GM12801 (cell line): ENCODE measurements around the gene PAPOLA.

Experiments
- TF ChIP-seq, protein P1 (sequence below): IDR thresholded peaks from one replicate; pipeline ENCODE4 v1.5.1; 2011; ENCODE audit warnings: control low read depth; ENCODE audit not compliant: insufficient read length; ENCODE audit errors: extremely low read depth

Gene PAPOLA

DNA sequence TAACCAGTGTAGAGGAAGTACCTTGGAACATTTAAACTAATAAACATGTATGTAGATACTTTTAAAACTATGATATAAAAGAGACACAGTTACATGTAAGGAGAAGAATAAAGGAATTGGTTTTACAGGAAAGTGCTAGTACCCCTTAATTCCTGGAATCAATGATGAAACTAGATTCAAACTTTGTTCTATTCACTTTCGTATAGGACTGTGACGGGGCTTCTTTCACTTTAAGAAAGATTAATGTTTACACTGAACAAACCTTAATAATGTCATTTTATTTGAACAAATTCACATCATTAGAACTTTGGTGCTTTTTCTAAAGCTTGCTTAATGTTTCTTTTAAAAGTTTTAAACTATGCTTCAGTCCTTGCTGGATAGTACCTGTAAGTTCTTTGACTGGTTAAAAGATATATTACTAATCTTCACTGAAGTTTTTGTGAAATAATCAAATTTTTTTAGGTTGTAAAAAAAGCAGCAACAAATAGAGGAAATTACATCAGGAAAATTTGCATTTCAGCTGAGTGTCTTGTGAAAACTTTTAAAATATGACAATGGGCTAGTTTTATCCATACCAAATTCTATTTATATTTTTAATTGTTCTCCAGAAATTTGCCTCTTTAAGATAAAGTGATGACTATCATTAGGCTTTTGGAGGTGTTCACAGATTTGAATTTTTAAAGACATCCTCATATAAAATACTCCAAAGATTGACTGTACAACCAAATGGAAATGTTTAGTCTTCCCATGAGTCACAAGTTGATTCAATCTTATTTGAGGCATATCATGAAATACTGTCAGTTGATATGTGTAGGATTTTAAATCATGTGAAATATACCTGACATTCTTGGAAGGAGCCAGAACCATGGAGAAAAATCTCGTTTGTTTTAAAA, 36.2 kb downstream of the PAPOLA start:
- TF ChIP-seq, protein P1, sequence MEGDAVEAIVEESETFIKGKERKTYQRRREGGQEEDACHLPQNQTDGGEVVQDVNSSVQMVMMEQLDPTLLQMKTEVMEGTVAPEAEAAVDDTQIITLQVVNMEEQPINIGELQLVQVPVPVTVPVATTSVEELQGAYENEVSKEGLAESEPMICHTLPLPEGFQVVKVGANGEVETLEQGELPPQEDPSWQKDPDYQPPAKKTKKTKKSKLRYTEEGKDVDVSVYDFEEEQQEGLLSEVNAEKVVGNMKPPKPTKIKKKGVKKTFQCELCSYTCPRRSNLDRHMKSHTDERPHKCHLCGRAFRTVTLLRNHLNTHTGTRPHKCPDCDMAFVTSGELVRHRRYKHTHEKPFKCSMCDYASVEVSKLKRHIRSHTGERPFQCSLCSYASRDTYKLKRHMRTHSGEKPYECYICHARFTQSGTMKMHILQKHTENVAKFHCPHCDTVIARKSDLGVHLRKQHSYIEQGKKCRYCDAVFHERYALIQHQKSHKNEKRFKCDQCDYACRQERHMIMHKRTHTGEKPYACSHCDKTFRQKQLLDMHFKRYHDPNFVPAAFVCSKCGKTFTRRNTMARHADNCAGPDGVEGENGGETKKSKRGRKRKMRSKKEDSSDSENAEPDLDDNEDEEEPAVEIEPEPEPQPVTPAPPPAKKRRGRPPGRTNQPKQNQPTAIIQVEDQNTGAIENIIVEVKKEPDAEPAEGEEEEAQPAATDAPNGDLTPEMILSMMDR = no peak

DNA sequence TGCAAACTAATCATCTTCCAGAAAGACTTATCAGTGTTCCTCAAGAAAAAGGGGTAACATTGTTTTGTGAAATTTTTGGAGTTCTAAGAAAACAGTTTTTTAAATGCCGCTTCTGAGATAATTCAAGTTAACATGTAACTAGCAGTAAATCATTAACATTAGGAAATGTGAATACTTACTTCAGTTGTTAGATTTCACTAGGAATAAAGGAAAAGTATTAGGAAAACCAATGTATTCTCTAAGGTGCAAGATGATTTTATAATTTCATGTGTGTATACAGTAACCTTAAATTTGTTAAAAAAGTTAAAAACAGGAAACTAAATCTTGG, 36.8 kb downstream of the PAPOLA start:
- TF ChIP-seq, protein P1 = no peak

DNA sequence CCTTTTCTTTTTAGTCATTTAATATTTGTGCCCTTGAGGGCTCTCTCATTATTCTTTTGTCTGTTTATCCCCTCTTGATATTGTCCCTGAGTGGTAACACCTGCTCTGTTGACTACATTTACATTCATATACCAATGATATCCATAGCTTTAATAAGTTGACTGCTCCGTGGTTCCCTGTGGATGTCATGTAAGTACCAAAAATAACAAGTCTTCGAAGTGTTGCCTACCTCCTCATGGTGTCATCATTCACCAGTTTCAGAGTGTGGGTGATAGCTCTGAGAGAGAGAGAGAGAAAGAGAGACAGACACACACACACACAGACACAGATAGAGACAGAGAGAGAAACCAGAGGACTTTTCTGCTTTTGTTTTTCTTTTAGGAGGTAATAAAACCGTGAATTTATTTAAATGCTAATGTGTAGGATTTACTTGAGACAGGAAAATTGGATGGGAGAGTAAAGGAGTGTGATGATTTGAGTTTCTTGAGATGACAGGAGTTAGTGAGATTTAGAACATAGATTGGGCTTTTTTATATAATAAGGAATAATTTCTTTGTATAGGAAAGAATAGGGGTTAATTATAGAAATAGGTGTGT, 52.2 kb downstream of the PAPOLA start:
- TF ChIP-seq, protein P1 = no peak

DNA sequence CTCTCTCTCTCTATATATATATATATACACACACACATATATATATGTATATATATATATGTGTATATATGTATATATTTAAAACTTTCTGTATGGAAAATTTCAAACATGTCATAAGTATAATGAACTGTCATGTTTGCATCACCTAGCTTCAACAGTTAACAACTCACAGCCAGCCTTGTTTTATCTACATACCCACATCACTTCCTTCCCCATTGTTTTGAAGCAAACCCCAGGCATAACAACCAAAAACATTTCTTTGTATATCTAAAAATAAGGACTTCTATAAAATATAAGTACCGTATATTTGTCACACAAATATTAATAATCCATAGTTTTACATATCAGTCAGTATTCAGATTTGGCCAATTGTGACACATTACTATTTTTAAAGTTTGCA, 57.4 kb downstream of the PAPOLA start:
- TF ChIP-seq, protein P1 = no peak

DNA sequence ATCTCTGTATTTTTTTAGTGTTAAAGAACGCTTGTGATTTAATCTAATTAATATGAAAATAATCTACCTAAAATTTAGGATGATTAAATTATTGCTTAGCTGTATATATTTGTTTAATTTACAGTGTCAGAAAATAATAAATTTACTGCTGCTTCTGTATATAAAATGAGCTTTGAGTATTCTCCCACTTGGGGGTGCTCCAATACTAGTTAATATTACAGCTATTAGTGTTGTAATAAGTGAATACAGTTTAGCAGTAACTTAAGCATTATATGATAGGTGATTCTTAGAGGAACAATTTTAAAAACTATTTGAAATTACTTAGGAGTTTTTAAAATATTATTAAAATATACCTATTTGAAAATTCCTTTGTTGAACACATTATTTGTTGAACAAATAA, 62.2 kb downstream of the PAPOLA start:
- TF ChIP-seq, protein P1 = no peak

DNA sequence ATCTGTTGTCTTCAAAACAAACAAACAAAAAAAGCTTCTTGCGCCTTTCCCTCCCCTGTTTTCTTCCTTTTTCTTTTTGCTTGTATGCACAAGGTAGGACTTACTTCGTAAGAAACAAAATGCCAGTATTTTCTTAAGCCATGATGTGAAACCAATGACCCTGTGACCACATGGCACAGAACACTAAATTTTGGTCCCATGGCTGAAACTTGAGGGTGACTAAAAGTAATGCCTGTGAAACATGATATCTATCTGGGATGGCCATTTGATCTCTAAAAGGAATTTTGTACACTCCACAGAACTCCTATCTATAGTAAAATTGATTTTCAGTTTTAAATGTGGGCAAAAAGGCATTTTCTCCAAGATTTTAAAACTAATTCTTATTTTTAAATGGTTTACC, 63.6 kb downstream of the PAPOLA start:
- TF ChIP-seq, protein P1 = no peak

DNA sequence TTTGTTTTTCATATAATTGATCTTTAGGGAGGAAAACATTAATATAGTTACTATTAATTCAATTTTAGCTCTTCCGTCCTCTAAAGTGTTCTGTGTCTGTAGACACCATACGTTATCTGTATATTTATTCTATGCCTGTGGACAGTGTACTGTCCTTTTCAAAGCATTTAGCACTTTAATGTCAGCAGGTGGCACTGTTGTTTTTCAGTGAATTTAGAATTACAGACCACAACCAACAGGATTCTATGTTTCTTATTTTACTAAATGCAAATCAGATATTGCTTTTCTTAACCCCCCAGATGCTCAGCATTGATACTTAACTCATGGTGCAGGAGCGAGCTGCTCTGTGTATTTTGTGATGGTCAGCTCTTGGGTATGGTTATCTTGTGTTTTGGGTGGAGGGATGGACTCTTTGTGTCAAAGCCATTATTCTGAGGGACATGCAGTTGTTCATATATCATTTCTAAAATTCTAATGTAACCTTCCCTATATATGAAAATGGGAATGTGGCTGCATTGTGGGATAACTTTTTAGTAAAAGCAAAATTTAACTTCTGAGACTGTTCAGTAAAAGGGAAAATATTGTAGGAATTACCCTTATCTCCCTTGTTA, 65.2 kb downstream of the PAPOLA start:
- TF ChIP-seq, protein P1 = no peak
